ENCODE results near the gene POLR1D.

DNA sequence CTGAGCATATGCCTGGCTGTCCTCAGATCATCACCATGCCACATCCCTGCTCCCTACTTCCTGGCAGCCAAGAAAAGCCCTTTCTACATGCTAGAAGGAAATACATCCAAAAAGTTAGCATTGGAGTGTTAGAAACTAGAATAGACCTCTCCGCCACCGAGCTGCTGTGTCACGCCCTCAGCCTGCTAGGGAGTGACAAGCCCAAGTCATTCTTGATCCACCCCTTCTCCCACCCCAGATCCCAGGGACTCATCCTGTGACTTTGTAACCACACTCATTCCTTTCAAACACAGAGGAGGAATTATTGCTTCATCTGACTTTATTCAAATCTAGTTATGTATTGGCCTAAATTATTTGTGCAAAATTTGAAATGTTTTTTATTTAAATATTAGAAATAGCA is 45.3 kb downstream of the POLR1D start:
- TF ChIP-seq CTCF (optimal IDR thresholded peaks at IDR 0.05 in 1 of 3, IDR thresholded peaks at IDR 0.05 in 1 of 3, conservative IDR thresholded peaks at IDR 0.05 in 1 of 3; ENCODE audit: extremely low read depth in 1 of 3, insufficient read depth in 2 of 3, low read length in 3 of 3) (no peak), EZH2 (IDR thresholded peaks at IDR 0.05; ENCODE audit: low read length) (no peak)
